ENCODE data around the gene UVRAG. TPM values are rescaled to one million over a fixed set of nuclear protein-coding genes. Genes with fewer than 3 reads are reported as not detected.

Gene UVRAG
- total RNA-seq, 4 donors from 2014 or later = 27.1 to 35.9 (median 31.0) TPM

DNA sequence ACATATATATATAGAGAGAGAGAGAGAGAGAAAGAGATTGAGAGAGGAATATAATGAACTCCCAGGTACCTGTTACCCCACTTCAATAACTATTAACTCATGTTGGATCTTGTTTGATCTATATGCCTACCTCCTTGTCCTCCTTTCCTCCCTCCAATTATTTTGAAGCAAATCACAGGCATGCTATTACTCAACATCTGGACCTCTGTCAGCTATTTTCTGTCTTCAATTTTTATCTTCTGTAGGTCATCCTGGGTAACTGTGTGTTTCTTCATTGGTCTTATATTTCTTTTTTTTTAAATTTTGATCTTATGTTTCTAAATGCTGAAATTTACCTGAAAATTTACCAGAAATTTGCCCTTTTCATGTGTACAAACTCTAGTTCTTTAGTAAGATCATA is 24.8 kb downstream of the UVRAG start:
- peak overlapping the region in 1 of 3 donors; percentile 11 for H3K27ac ChIP-seq
- peaks cover 26 to 30% of the 10 kb centered on the region in 2 donors for H3K4me1 ChIP-seq
- H3K36me3 ChIP-seq = no peaks in the 10 kb centered on the region
- no peak for DNase-seq
- intact Hi-C loops (cut with DNase I) = no loop called here
- no peaks in the 10 kb centered on the region for H3K9me3 ChIP-seq
- TF ChIP-seq, protein P1, sequence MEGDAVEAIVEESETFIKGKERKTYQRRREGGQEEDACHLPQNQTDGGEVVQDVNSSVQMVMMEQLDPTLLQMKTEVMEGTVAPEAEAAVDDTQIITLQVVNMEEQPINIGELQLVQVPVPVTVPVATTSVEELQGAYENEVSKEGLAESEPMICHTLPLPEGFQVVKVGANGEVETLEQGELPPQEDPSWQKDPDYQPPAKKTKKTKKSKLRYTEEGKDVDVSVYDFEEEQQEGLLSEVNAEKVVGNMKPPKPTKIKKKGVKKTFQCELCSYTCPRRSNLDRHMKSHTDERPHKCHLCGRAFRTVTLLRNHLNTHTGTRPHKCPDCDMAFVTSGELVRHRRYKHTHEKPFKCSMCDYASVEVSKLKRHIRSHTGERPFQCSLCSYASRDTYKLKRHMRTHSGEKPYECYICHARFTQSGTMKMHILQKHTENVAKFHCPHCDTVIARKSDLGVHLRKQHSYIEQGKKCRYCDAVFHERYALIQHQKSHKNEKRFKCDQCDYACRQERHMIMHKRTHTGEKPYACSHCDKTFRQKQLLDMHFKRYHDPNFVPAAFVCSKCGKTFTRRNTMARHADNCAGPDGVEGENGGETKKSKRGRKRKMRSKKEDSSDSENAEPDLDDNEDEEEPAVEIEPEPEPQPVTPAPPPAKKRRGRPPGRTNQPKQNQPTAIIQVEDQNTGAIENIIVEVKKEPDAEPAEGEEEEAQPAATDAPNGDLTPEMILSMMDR (IDR thresholded peaks at IDR 0.05) = no peak
- no peak for TF ChIP-seq POLR2A (IDR thresholded peaks at IDR 0.05)
- no peaks in the 10 kb centered on the region for H3K27me3 ChIP-seq
- no peak overlapping the region for H3K4me3 ChIP-seq (replicated peaks in 1 of 3)

DNA sequence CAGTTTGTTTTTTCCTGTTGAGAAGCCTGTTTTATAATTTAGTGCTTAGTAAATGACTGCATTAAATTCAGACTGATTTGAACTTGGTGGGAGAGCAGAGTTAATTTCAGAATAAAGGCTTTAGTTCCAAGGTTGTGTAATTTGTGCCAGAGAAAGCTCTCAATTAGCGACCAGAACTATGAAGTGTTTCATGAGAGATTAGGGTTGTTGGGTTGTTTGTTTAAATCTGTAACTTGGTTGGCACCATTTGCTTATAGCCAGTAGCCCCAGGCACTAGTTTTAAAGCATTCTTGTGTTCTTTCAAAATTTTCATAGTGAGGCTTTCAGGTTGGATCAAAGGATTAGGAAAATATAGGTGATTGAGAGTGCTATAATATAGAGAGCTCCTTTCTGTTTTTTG is 25.5 kb downstream of the UVRAG start:
- H3K27ac ChIP-seq = peak overlapping the region in 1 of 3 donors; percentile 11
- H3K36me3 ChIP-seq = no peaks in the 10 kb centered on the region
- TF ChIP-seq, protein P1 (IDR thresholded peaks at IDR 0.05) = no peak
- TF ChIP-seq POLR2A (IDR thresholded peaks at IDR 0.05) = no peak
- H3K4me3 ChIP-seq (replicated peaks in 1 of 3) = no peak overlapping the region
- intact Hi-C loops (cut with DNase I) = no loop called here
- H3K4me1 ChIP-seq = peaks cover 26 to 30% of the 10 kb centered on the region in 2 donors
- no peaks in the 10 kb centered on the region for H3K27me3 ChIP-seq
- DNase-seq = no peak
- WGBS, 2 donors = 21 to 35% methylated on average over 1 of the region's 1 CpG
- H3K9me3 ChIP-seq = no peaks in the 10 kb centered on the region

DNA sequence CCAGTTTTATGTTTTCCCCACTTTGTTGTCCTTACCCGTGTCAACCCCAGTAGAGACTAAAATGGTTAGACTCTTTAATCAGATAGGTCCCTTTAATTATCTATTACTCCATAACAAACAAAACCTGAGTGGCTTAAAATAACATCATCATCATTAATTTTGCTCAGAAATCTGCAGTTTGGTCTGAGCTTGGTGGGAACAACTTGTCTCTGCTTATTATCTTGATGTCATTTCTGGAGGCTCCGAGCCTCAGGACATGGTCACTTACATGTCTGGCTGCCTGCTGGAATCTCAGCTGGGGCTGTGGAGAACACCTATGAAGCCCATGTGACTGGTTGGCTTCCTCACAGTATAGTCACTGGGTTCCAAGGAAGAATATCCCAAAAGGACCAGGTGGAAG is 26.7 kb downstream of the UVRAG start:
- no peaks in the 10 kb centered on the region for H3K27me3 ChIP-seq
- no peaks in the 10 kb centered on the region for H3K36me3 ChIP-seq
- intact Hi-C loops (cut with DNase I) = no loop called here
- no peak overlapping the region for H3K4me3 ChIP-seq (replicated peaks in 1 of 3)
- H3K9me3 ChIP-seq = no peaks in the 10 kb centered on the region
- H3K4me1 ChIP-seq = peaks cover 30 to 34% of the 10 kb centered on the region in 2 donors
- WGBS, 2 donors = 98 to 99% methylated on average over 2 of the region's 2 CpGs
- DNase-seq = no peak
- TF ChIP-seq POLR2A (IDR thresholded peaks at IDR 0.05) = no peak
- TF ChIP-seq, protein P1 (IDR thresholded peaks at IDR 0.05) = no peak
- H3K27ac ChIP-seq = no peak overlapping the region

DNA sequence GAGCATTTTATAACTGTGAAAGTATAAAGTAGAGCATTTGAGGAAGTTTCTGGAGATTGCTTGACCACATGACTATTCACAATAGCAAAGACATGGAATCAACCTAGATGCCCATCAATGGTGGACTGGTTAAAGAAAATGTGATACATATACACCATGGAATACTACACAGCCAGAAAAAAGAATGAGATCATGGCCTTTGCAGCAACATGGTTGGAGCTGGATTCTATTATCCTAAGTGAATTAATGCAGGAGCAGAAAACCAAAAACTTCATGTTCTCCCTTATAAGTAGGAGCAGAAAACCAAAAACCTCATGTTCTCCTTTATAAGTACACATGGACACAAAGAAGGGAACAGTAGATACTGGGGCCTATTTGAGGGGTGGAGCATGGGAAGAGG is 30.3 kb downstream of the UVRAG start:
- no peaks in the 10 kb centered on the region for H3K36me3 ChIP-seq
- intact Hi-C loops (cut with DNase I) = no loop called here
- H3K9me3 ChIP-seq = no peaks in the 10 kb centered on the region
- H3K4me1 ChIP-seq = peaks cover 20 to 26% of the 10 kb centered on the region in 2 donors
- no peak overlapping the region for H3K27ac ChIP-seq
- H3K4me3 ChIP-seq (replicated peaks in 1 of 3) = no peak overlapping the region
- H3K27me3 ChIP-seq = no peaks in the 10 kb centered on the region
- no peak for DNase-seq
- no peak for TF ChIP-seq POLR2A (IDR thresholded peaks at IDR 0.05)
- TF ChIP-seq, protein P1 (IDR thresholded peaks at IDR 0.05) = no peak

DNA sequence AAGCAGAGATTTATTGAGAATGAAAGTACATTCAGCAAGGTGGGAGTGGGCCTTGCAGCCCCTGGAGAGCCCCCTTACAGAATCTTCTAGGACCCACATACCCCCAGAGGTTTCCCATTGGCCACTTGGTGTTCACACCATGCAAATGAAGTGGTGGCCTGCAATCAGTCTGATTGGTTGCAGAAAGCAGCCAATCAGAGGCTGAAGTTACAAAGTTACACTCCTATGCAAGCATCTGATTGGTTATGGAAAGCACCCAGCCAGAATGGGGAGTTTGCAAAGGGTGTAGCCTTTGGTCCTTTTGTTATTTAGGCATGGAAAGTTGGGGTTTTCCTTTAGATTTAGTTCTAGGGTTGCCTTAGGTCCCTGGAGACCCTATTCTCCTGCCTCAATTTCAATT is 34.9 kb downstream of the UVRAG start:
- H3K27ac ChIP-seq = no peak overlapping the region
- peaks cover 10 to 29% of the 10 kb centered on the region in 2 donors for H3K4me1 ChIP-seq
- H3K27me3 ChIP-seq = no peaks in the 10 kb centered on the region
- no peak for TF ChIP-seq POLR2A (IDR thresholded peaks at IDR 0.05)
- TF ChIP-seq, protein P1 (IDR thresholded peaks at IDR 0.05) = no peak
- DNase-seq = no peak
- no peaks in the 10 kb centered on the region for H3K36me3 ChIP-seq
- no peaks in the 10 kb centered on the region for H3K9me3 ChIP-seq
- H3K4me3 ChIP-seq (replicated peaks in 1 of 3) = no peak overlapping the region
- intact Hi-C loops (cut with DNase I) = no loop called here
